ENCODE measurements around the gene SLC5A4. TPM values are rescaled to one million over a fixed set of nuclear protein-coding genes. Genes with fewer than 3 reads are reported as not detected.

SLC5A4 gene
- total RNA-seq, 1 experiment from 2014 or later: not detected

DNA sequence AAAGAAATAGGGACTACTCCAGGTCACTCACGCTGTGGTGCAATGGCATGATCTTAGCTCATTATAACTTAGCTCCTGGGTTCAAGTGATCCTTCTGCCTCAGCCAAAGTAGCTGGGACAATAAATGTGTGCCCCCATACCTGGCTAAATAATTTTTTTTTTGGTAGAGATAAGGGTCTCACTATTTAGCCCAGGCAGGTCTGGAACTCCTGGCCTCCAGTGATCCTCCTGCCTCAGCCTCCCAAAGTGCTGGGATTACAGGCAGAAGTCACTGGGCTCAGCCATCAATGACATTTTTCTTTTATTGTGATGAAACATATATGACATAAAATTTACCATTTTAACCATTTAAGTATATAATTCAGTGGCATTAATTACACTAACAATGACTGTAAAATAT lies 10.6 kb downstream of the SLC5A4 start:
- Mint-ChIP-seq H3K27ac (ENCODE audit: unreplicated experiment) (no peak overlapping the region), H3K27me3 (ENCODE audit: insufficient read depth, unreplicated experiment) (no peaks in the 10 kb centered on the region), H3K4me1 (ENCODE audit: low read depth, unreplicated experiment) (peaks cover 8% of the 10 kb centered on the region), H3K9me3 (ENCODE audit: unreplicated experiment) (no peaks in the 10 kb centered on the region), H3K36me3 (ENCODE audit: insufficient read depth, unreplicated experiment) (no peaks in the 10 kb centered on the region), H3K4me3 (ENCODE audit: unreplicated experiment) (no peak overlapping the region)
- Histone ChIP-seq H3K27me3 (replicated peaks; ENCODE audit: control insufficient read depth, insufficient read depth, low read length) (no peaks in the 10 kb centered on the region), H3K36me3 (ENCODE audit: control insufficient read depth, insufficient read depth, low read length) (no peaks in the 10 kb centered on the region), H3K4me3 (ENCODE audit: low read depth, low read length) (no peak overlapping the region), H3K9me3 (no peaks in the 10 kb centered on the region), H3K4me1 (peaks cover 21% of the 10 kb centered on the region; the same call in 1 of the 2 replicates)
- TF ChIP-seq, protein P1, sequence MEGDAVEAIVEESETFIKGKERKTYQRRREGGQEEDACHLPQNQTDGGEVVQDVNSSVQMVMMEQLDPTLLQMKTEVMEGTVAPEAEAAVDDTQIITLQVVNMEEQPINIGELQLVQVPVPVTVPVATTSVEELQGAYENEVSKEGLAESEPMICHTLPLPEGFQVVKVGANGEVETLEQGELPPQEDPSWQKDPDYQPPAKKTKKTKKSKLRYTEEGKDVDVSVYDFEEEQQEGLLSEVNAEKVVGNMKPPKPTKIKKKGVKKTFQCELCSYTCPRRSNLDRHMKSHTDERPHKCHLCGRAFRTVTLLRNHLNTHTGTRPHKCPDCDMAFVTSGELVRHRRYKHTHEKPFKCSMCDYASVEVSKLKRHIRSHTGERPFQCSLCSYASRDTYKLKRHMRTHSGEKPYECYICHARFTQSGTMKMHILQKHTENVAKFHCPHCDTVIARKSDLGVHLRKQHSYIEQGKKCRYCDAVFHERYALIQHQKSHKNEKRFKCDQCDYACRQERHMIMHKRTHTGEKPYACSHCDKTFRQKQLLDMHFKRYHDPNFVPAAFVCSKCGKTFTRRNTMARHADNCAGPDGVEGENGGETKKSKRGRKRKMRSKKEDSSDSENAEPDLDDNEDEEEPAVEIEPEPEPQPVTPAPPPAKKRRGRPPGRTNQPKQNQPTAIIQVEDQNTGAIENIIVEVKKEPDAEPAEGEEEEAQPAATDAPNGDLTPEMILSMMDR (IDR thresholded peaks at IDR 0.05; ENCODE audit: insufficient read depth in 1 of 2, low read depth in 1 of 2, low read length in 1 of 2, severe bottlenecking in 1 of 2, unreplicated experiment in 1 of 2): no peak
- intact Hi-C loops (cut with micrococcal nuclease; ENCODE audit: unreplicated experiment): loop anchor here (2.0 kb wide), 1 partner anchor 22 kb away; no protein-coding TSS in a partner anchor
- CTCF ChIA-PET: no interaction called here
- POLR2A ChIA-PET: no interaction called here
- no peak for DNase-seq
- no TSS peak for BruUV-seq (replicated peaks)

DNA sequence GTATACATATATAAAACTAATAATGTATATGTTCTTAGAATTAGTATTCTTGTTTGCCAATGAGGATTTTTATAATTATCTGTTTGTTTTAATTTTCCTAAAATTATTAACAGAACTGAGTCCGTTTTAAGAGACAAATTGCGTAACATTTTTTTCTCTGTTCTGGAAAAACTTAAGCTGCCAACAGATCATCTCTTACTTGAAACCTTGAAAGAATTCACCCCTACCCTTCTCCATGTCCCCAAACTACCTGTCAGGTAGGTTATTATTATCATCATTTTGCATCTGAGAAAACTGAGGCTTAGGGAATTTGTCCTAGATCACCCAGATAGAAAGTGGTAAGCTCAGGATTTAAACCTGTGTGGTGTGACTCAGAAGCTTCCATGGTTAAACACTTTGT lies 14.7 kb downstream of the SLC5A4 start:
- Mint-ChIP-seq H3K36me3 (ENCODE audit: insufficient read depth, unreplicated experiment) (no peaks in the 10 kb centered on the region), H3K4me1 (ENCODE audit: low read depth, unreplicated experiment) (peaks cover 8% of the 10 kb centered on the region), H3K9me3 (ENCODE audit: unreplicated experiment) (no peaks in the 10 kb centered on the region), H3K27me3 (ENCODE audit: insufficient read depth, unreplicated experiment) (no peaks in the 10 kb centered on the region), H3K4me3 (ENCODE audit: unreplicated experiment) (no peak overlapping the region), H3K27ac (ENCODE audit: unreplicated experiment) (no peak overlapping the region)
- Histone ChIP-seq H3K9me3 (no peaks in the 10 kb centered on the region), H3K36me3 (ENCODE audit: control insufficient read depth, insufficient read depth, low read length) (no peaks in the 10 kb centered on the region), H3K4me1 (peaks cover 15% of the 10 kb centered on the region; the same call in 1 of the 2 replicates), H3K27me3 (replicated peaks; ENCODE audit: control insufficient read depth, insufficient read depth, low read length) (no peaks in the 10 kb centered on the region), H3K4me3 (ENCODE audit: low read depth, low read length) (no peak overlapping the region)
- TF ChIP-seq, protein P1 (IDR thresholded peaks at IDR 0.05; ENCODE audit: insufficient read depth in 1 of 2, low read depth in 1 of 2, low read length in 1 of 2, severe bottlenecking in 1 of 2, unreplicated experiment in 1 of 2): no peak
- intact Hi-C loops (cut with micrococcal nuclease; ENCODE audit: unreplicated experiment): no loop called here
- CTCF ChIA-PET: interaction anchor here (1.4 kb wide), 1 partner anchor 25 kb away, joined by 4 read pairs; no protein-coding TSS in a partner anchor
- POLR2A ChIA-PET: no interaction called here
- no TSS peak for BruUV-seq (replicated peaks)
- DNase-seq: no peak

GRCh38 chr22:32237906-32238305 lies 17.2 kb downstream of the SLC5A4 start:
- H3K4me1 ChIP-seq: peaks cover 7% of the 10 kb centered on the region; the same call in 1 of the 2 replicates
- H3K36me3 ChIP-seq (ENCODE audit: control insufficient read depth, insufficient read depth, low read length): no peaks in the 10 kb centered on the region
- intact Hi-C loops (cut with micrococcal nuclease; ENCODE audit: unreplicated experiment): no loop called here
- peaks cover 5% of the 10 kb centered on the region for H3K27me3 Mint-ChIP-seq (ENCODE audit: insufficient read depth, unreplicated experiment)
- no peaks in the 10 kb centered on the region for H3K27me3 ChIP-seq (replicated peaks; ENCODE audit: control insufficient read depth, insufficient read depth, low read length)
- no peak overlapping the region for H3K4me3 ChIP-seq (ENCODE audit: low read depth, low read length)
- H3K9me3 Mint-ChIP-seq (ENCODE audit: unreplicated experiment): no peaks in the 10 kb centered on the region
- ChIA-PET POLR2A (no interaction called here), CTCF (no interaction called here)
- no peaks in the 10 kb centered on the region for H3K36me3 Mint-ChIP-seq (ENCODE audit: insufficient read depth, unreplicated experiment)
- H3K27ac Mint-ChIP-seq (ENCODE audit: unreplicated experiment): no peak overlapping the region
- DNase-seq: peak in 1 of 2 experiments; percentile 8
- BruUV-seq (replicated peaks): no TSS peak
- no peaks in the 10 kb centered on the region for H3K9me3 ChIP-seq
- TF ChIP-seq, protein P1 (IDR thresholded peaks at IDR 0.05; ENCODE audit: insufficient read depth in 1 of 2, low read depth in 1 of 2, low read length in 1 of 2, severe bottlenecking in 1 of 2, unreplicated experiment in 1 of 2): no peak
- H3K4me3 Mint-ChIP-seq (ENCODE audit: unreplicated experiment): no peak overlapping the region
- peaks cover 8% of the 10 kb centered on the region for H3K4me1 Mint-ChIP-seq (ENCODE audit: low read depth, unreplicated experiment)

All from Caco-2 (cell line).